HG03108 (cell line): ENCODE data around the gene MRGPRX3.
"Not testable (repeated sequence)": the region's sequence is repeated elsewhere in the genome, so short reads cannot be mapped to it uniquely, and the experiment has no call there.

ENCODE experiments used
- ATAC-seq: cut with Tn5 transposase; IDR thresholded peaks from one replicate; pipeline ENCODE4 v1.9.1; 2021; ENCODE audit warnings: moderate library complexity; ENCODE audit not compliant: unreplicated experiment

The MRGPRX3 gene

GRCh38 chr11:18132341-18132740, at the start of gene MRGPRX3:
TSS of gene MRGPRX3 (plus strand) at chr11:18132571. CDS start at chr11:18137203, 4,632 bp downstream.
- ATAC-seq, result no peak

DNA sequence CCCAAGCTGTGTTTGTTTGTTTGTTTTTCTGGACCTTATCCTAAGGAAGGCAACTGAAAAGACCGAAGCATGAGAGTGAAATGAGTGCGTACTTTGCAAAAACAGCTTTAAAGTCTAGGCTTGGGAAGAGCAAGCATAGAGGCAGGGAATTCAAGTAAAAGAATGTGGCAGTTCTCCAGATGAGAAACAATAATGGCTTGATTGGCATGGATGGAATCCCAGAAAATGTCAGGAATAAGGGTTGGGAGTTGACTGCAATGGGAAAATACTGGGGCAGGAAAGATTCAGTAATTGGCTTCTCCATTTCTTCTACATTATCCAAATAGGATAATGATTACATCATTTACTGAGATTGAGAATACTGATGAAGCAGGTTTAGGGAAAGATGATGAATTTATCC, 44.0 kb upstream of the MRGPRX3 start:
- no peak for ATAC-seq

DNA sequence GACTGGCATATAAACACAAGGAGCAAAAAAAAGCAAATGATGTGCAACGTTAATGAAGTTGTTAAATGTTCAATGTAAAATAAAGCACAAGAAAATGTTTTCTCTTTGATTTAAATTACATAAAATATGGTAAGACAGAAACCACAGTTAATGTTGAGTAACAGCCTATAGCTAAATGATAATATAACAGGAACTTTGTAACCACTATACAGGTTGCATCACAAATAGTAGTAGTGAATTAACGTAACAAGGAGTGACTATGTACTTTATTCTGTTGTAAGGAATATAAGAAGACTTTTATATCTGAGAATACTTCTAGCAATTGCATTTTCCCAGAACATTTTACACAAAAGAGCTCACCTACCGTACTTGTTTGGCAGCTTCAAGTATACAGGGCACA, 43.4 kb upstream of the MRGPRX3 start:
- no peak for ATAC-seq

DNA sequence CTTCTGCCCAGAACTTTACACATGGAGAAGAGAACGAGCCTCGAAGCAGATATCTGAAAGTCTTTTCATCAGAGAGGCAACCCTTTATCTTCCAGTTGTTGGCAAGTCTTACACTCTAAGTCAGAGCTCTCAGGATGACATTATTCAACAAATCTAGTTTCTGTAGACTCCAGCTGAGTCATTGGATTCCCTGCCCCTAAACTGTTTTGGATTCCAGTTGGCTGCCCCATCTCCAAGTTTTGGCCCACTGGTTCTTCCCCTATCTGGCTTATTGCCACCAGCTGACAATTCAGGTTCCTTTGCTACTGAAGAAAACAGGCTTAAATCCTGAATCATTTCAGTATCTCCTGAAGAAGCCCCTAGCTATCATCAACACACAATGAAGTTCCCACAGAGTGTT, 40.6 kb upstream of the MRGPRX3 start:
- no peak for ATAC-seq

DNA sequence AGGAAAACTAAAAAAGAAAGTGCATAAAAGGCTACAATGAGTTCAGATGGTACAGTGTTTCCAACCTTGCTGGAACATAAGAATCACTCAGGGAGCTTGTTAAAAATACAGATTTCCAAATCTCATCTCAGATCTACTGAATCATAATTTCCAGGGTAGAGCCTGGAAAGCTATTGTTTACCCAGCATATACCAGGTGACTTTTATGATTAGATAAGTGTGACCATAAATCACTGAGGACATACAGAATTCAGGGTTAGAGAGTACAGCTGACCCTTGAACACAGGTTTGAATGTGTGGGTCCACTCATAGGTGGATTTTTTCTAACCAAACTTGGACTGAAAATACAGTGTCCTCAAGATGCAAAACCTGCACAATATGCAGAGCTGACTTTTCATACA, 38.4 kb upstream of the MRGPRX3 start:
- ATAC-seq, result no peak

GRCh38 chr11:18100926-18101656, 31.3 kb upstream of the MRGPRX3 start:
- no peak for ATAC-seq

DNA sequence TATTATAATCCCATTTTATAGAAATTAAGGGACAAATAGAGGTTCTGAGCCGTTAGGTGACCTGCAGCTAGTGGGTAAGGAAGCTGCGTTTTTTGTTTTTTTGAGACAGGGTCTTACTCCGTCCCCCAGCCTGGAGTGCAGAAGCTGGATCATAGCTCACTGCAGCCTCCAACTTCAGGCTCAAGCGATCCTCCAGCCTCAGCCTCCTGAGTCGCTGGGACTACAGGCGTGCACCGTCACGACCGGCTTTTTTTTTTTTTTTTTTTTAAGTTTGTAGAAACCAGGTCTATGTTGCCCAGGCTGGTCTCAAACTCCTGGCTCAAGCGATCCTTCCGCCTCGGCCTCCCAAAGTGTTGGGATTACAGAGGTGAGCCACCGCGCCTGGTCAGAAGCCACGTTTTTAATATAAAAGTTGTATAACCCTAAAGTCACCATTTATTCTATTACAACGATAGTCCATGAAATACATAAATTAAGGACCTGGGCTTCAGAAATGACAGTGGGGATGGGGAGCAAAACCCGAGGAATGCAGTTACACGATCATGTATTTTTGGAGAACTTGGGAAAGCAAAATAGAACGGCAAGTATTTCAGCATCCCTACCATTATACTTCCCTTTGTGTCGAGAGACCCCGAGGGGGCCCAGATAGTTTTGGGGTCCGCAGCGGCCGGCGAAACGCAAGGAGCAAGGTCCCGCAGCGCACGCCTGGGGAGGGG, 27.1 kb upstream of the MRGPRX3 start:
- ATAC-seq, result no peak

GRCh38 chr11:18105802-18106574, 26.4 kb upstream of the MRGPRX3 start, which contains the start of gene SAAL1:
TSS of gene SAAL1 (minus strand) at chr11:18106082. CDS start at chr11:18106041, 41 bp downstream.
- ATAC-seq, result peak; percentile 96

GRCh38 chr11:18106688-18107087, 25.7 kb upstream of the MRGPRX3 start:
- no peak for ATAC-seq

DNA sequence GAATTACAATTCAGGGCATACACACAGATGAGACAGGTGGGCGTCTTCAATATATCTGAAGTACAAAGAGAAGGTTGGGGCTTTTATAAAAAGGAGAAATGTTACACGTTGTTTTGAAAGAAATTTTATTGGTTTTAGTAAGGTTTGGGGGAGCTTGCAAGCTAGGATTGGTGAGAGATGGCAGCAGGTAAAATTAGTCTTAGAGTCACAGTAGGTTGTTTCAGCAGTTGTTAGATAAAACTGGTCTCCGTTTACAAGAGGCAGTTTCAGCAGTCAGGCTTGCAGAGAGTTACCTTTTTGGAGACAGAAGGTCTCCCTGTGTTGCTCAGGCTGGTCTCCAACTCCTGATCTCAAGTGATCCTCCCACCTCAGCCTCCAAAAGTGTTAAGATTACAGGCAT, 24.1 kb upstream of the MRGPRX3 start:
- no peak for ATAC-seq

DNA sequence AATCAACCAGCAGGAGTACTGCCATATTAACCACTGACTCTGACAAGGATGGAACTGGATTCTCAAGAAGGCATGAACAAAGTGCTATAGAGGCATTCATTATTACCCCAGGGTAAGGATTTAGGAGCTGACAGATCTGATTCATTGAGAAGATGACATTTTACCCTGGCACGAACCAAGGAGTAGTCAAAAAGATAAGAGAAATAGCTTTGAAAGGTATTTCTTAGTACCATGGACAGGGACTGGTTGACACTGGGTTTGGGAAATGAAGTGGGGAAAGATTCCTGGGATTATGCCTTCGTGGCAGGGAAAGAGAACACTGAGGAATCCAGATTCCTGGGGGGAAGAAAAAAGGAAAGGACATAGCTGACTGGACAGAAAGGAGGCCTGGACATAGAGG, 21.4 kb upstream of the MRGPRX3 start:
- ATAC-seq, result no peak

DNA sequence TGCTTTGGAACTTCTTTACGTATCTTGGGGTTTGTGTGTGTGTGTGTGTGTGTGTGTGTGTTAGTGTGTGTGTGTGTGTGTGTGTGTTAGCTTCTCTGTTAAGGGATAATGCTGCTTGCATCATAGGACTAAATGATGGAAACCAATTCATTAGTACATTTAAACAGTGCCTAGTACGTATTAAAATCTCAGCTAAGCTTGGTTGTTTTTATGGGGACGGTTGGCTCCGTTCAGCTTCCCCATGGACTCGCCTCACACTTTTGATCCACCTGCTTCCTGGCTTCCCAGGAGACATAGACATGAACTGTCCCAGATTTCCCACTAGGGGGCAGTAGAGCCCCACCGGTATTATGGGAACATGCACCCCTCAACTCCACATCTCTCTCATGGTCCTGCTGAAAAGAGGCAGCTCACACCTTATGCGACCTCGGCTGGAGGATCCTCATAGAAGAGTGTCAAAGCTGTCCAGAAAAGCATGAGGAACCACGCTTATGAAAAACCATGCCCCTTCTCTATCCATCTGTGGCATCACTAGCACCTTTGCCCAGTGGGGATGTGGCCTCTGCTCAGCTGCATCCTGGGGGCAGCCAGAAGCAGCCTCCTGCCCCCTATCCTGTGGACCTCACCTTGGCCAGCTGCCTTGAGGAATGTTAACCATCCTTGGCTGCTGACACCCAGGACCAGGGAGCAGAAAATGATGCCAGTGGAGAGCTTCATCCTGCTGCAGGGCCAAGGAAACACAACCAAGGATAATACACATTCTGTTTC, 16.8 kb upstream of the MRGPRX3 start:
- peak; percentile 69 for ATAC-seq

DNA sequence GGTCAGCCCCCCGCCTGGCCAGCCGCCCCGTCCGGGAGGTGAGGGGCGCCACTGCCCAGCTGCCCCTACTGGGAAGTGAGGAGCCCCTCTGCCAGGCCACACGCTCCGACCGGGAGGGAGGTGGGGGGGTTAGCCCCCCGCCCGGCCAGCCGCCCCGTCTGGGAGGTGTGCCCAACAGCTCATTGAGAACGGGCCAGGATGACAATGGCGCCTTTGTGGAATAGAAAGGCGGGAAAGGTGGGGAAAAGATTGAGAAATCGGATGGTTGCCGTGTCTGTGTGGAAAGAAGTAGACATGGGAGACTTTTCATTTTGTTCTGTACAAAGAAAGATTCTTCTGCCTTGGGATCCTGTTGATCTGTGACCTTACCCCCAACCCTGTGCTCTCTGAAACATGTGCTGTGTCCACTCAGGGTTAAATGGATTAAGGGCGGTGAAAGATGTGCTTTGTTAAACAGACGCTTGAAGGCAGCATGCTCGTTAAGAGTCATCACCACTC, 11.0 kb upstream of the MRGPRX3 start:
- ATAC-seq, result not testable (repeated sequence)

GRCh38 chr11:18131115-18131514, 1.3 kb upstream of the MRGPRX3 start:
- not testable (repeated sequence) for ATAC-seq

DNA sequence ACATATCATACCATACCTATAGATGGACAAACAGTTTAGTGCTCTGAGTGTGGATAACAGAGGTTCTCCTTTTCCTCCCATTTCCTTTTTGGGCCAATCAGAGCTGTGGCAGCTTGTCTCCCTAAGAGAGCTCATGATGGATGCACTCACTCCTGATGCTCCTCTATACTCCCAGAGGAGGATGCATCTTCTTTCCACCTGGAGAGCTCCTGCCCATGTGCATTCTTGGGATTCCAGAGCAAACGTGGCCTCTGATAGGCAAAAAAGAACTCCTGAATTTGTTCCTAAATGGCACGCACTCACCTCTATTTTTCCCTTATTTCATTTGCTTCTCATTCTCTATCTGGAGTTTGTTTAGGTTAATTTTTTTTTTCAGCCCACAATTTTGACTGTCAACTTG, 2.9 kb downstream of the MRGPRX3 start:
- ATAC-seq, result no peak

DNA sequence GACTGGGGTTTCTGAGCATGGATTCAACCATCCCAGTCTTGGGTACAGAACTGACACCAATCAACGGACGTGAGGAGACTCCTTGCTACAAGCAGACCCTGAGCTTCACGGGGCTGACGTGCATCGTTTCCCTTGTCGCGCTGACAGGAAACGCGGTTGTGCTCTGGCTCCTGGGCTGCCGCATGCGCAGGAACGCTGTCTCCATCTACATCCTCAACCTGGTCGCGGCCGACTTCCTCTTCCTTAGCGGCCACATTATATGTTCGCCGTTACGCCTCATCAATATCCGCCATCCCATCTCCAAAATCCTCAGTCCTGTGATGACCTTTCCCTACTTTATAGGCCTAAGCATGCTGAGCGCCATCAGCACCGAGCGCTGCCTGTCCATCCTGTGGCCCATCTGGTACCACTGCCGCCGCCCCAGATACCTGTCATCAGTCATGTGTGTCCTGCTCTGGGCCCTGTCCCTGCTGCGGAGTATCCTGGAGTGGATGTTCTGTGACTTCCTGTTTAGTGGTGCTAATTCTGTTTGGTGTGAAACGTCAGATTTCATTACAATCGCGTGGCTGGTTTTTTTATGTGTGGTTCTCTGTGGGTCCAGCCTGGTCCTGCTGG, 4.9 kb downstream of the MRGPRX3 start:
- ATAC-seq, result no peak

- ATAC-seq, result no peak
Measured at GRCh38 chr11:18140145-18140544, 7.8 kb downstream of the MRGPRX3 start.

DNA sequence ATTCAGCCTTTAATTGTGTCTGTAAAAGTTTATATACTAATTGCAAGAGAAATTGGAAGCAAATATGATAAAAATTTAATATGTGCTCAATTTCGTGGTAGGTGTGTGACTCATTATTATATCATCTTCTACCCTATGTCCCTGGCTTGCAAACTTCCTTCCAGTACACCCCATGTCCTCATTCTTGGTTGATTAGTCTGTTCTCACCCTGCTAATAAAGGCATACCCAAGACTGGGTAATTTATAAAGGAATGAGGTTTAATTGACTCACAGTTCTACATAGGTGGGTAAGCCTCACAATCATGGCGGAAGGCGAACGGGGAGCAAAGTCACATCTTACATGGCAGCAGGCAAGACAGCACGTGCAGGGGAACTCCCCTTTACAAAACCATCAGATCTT, 11.9 kb downstream of the MRGPRX3 start:
- no peak for ATAC-seq

GRCh38 chr11:18145025-18145424, 12.7 kb downstream of the MRGPRX3 start:
- no peak for ATAC-seq

DNA sequence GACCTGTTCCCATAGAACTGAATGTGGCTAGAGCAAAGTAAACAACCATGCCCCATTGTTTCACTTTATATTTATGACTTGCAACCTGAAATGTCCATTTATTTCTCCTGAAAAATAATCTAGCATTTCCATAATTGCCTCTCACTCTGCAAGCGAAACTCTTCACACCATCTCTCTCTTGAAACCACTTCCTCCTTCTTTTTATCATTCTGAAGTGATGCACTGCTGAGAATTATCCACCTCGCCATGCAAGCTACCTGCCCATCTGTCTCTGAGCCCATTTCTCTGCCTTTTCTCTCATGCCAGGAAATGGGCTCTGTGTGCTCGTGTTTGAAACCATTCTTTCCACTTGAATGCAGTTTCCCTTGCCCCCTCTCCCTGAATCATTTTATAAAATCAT, 13.5 kb downstream of the MRGPRX3 start:
- ATAC-seq, result no peak
